ENCODE measurements around the gene KLHL10.

- TF ChIP-seq CTCF (IDR thresholded peaks at IDR 0.05) (no peak), POLR2A (IDR thresholded peaks at IDR 0.05) (no peak)
Observed at GRCh38 chr17:41816637-41817320, 20.8 kb upstream of the KLHL10 start.
